GM18870 (cell line): ENCODE data around the gene GOLT1A.

ENCODE experiments used
- ATAC-seq: cut with Tn5 transposase; IDR thresholded peaks from one replicate; pipeline ENCODE4 v1.9.1; 2021; ENCODE audit warnings: moderate library complexity; ENCODE audit not compliant: unreplicated experiment

GOLT1A gene

DNA sequence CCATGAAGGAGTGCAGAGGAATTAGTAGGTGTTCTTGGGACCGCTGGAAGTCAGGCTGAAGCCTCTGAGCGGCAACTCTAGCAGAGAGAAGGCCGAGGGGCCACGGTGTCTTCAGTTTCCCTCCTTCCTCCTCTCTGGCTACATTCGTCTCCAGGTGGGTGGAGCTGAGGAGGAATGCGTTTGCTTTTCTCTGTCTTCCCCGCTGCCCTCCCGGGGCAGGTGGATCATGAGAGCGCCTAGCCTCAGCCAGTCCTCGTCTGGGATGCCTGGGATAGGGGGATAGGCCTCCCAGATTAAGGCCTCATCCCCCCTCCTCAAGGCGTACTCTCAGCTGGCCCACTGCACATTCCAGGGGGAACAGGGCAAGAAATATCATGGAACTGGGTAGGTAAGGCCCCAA, 7.5 kb upstream of the GOLT1A start:
- no peak for ATAC-seq

DNA sequence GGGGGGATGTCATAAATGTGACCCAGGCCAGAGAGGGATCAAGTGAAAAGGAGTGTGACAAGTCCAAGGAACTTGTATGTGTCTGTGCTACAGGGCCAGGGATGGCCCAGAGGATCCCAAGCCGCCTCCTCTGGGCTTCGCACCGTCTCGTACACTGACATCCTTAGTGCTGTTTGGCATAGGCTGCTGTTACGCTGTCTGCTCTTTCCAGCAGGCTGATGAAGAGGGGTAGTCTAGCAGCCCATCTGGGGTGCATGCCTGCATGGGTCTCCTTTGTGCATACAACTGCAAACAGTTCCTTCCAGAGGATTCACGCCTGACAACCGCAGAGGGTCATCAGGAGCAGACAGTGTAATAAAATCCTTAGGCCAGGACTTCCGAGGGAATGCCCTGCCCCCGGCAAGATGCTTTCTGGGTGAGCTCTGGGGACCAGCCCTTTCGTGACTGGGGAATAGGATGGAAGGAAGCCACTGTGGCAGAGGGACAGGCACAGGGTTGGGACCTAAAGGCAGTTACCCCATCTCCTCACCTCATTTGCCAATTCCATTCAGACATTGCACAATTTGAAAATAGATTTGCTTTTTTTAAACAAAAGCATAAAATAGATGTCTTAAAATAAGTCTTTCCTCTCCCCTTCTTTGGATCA, 6.3 kb upstream of the GOLT1A start:
- ATAC-seq, result no peak

DNA sequence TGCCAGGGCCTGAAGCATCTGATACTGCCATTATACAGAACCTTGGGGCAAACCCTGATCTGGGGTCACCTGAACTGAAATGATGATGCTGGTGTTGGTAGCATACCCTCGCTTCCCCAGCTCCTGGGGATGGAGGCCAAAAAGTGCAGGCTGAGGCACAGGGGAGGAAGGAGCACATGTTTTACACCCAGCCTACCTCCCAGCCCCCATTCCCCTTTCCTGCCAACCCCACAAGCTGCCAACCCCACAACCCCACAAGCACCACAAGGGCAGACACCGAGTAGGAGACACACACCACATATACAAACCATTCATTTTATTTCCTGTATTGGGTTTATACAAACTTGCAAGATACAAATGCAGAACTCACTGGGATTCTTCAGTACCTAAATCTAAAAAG, 4.8 kb upstream of the GOLT1A start:
- no peak for ATAC-seq

DNA sequence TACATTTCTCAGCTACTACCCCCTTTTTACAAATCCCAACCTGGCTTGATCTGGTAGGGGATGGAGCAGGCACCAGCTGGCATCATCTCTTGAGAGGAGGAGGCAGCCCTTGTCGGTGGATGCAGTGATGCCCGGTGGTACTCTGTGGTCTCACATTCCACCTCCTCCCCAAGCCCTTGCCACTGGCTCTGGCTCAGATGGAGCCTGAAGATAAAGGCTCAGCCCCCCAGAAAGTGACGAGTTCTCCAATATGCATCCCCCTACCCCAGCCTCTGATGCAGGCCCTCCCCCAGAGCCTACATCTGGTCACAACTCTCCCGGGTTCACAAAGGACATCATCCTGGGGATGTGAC, 3.8 kb upstream of the GOLT1A start:
- no peak for ATAC-seq

- ATAC-seq, result no peak
Measured at GRCh38 chr1:204216880-204217647, 3.3 kb upstream of the GOLT1A start.

- no peak for ATAC-seq
Measured at GRCh38 chr1:204216236-204216635, 2.4 kb upstream of the GOLT1A start.

DNA sequence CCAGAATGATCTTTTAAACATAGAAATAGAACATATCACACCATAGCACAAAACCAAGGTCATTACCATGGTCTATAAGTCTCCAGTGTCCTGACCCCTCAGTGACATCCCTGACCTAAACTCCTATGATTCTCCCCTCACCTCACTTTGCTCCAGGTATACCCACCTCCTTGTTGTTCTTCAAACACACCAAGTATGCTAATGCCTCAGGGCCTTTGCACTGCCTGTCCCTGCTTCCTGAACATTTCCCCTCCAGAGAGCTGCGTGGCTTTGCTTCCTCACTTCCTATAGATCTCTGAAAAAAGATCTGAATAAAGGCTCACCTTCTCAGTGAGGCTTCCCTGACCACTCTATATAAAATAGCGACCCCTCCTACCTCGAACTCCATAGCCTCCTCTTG, 1.1 kb downstream of the GOLT1A start:
- ATAC-seq, result no peak

- ATAC-seq, result no peak
Measured at GRCh38 chr1:204211046-204211445, 2.7 kb downstream of the GOLT1A start.

DNA sequence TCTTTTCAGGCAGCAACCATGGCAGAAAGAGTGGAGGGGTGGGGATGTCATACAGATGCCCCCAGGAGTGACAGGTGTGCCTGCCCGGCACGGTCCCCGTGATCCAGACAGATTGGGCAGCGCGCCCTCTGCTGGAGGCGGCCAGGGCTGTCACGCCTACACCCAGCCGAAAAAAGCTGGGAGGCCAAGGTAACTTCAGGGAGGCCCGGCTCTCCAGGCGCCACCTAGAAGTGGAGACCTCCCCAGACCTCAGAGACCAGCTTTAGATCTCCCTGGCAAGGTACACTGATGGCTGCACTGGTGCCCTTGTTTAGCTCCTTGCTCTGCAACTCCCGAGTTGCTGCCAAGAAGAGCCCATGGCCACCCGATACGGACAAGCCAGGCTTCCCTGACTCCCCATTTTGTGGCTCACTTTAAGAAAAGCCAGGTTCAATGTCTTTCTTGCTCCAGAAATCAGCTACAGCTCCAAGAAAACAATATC, 6.6 kb downstream of the GOLT1A start:
- no peak for ATAC-seq

DNA sequence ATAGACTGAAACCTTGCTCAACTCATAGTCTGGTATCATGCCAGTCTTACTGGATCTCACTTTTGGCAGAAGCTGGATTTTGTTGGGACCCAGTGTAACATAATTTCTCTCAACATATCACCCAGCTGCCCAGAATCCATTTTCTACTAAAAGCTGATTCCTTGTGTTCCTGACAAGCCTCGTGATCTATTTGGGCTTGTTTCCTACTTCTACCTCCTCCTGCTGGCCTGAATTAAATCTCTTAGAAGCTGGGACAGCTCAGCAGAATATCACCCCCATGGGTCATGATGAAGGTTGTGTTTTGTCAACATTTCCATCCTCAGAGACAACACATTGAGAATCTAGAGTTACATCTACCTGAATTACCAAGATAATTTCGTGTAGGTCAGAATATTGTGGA, 7.7 kb downstream of the GOLT1A start:
- no peak for ATAC-seq

DNA sequence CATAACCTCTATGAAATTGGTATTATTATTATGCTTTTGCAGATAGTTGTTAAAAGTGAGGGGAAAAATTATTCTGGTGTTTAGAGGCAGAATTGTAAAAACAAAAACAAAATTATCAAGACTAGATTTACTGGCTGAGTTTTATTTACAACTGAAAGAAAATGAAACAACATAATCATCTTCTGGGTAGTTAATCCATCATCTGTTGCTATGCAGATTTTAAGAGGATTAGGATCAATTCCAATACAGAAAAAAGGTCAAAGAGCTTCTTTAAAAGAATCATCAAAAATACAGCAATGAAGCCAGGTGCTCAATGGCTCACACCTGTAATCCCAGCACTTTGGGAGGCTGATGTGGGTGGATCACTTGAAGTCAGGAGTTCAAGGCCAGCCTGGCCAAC, 8.3 kb downstream of the GOLT1A start:
- no peak for ATAC-seq

DNA sequence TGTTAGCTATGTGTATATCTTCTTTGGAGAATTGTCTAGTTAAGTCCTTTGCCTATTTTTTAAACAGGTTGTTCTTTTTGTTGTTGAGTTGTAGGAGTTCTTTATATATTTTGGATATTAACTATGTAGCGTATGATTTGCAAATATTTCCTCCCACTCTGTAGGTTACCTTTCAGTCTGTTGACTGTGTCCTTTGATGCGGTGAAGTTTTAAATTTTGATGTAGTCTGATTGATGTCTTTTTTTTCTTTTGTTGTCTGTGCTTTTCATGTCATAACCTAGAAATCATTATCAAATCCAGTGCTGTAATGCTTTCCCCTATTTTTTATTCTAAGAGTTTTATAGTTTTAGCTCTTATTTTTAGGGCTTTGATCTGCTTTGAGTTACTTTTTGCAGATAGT, 8.8 kb downstream of the GOLT1A start:
- no peak for ATAC-seq

DNA sequence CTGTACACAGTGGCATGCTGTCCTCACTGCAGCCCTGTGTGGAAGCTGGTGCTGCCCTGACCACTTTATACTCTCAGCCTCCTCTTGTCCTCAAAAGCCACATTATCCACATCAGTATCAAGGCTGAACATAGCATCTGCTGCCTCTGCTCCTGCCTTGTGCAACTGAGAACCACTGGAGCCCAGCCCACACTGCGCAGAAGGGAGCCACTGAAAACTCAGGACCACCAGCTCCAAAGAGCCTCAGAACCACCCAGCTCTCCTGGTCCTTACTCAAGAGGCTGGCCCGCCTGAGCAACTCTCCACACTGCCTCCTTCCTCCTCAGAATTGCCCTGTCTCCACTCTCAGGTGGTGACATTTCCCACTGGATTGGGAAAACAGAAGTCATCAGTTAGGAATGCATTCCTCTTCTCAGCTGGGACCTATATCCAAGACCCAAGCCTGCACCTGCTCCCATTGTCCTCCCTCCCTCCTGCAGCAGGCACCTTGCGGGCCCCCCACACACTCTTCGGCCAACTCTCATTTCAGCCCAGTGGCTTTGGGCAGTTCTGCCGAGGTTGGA, 10.5 kb downstream of the GOLT1A start:
- no peak for ATAC-seq

GRCh38 chr1:204202481-204202880, 11.3 kb downstream of the GOLT1A start:
- no peak for ATAC-seq

DNA sequence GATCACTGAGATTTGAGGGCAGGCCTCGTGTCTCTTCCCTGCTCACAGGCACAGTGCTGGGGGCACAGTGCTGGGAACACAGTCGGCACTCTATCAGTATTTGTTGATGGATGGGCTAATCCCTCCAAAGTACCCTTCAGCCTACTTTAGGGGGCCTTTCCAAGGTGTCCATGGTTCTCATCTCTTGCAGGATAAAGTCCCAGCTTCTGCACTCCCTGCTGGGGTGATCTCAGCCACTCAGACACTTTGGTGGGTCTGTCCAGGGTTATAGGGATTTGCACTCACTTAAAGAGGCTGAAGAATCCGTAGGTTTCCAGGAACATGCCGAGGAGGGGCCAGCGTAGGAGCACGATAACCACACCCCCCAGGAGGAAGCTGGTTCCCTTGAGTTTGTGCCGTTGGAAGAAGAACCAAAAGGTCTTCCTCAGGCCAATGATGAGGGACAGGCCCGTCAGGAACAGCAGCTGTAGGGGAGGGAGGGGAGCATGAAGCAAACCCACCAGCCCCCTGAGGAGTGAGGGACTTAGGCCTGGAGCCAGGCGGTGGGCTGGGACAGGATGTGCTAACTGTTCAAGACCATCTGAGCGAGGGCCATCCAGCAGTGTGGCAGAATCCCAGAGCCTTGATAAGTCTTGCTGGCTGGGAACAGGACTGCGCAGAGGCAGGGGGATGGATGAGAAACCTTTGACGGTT, 12.3 kb downstream of the GOLT1A start:
- ATAC-seq, result no peak

GRCh38 chr1:204199579-204199978, 14.2 kb downstream of the GOLT1A start:
- ATAC-seq, result no peak

GRCh38 chr1:204198348-204199340, 15.1 kb downstream of the GOLT1A start:
- ATAC-seq, result no peak

- no peak for ATAC-seq
Measured at GRCh38 chr1:204197068-204197467, 16.7 kb downstream of the GOLT1A start.

- no peak for ATAC-seq
Measured at GRCh38 chr1:204196068-204196795, 17.6 kb downstream of the GOLT1A start, which contains the start of gene KISS1. Gene KISS1 (minus strand): TSS chr1:204196491. CDS start chr1:204192876, 3,615 bp downstream.

DNA sequence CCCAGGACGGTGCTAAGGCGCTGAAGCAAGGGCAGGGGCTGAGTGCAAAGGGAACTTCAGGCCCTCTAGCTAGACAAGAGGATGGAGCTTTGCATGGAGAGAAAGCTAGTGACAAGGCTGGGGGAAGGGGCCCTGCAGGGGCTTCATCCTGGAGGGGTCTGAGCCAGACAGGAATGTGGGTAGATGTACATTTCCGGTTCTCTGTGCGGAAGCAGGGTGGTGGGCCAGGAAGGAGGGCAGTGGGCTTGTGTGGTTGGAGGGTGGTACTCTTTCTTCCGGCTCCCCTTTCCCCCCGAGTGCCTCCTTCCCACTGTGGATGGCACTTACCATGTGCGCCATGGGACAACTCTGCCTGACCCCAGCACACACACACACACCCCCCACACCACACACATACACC, 19.0 kb downstream of the GOLT1A start:
- no peak for ATAC-seq
